K562 (cell line): ENCODE measurements around the gene GRID2IP. TPM values are rescaled to one million over a fixed set of nuclear protein-coding genes. Genes with fewer than 3 reads are reported as not detected.

Experiments used
- ATAC-seq: fragments of 200-7000 bp; cut with Tn5 transposase; 3 replicates; pipeline ENCODE4 v1.9.1; 2020; ENCODE audit warnings: moderate library complexity
- BruUV-seq: library from RNA; stranded (reverse); fragments of 400-500 nt; replicated peaks from 2 replicates; lab custom pipeline; 2021; lab: Mats Ljungman, UMichigan
- CTCF ChIA-PET: fragments of 300-600 bp; formaldehyde crosslinking; extraction: SDS; loops from one replicate; lab custom pipeline; 2021; ENCODE audit warnings: low intra/inter-chr PET ratio; lab: Yijun Ruan, JAX
- POLR2A ChIA-PET: fragments of 300-600, 350-650 bp; sonication (Branson Sonifier 250); formaldehyde crosslinking; extraction: SDS; loops from one replicate; lab custom pipeline; 2021; ENCODE audit warnings: antibody characterized with exemption, inconsistent platforms; lab: Yijun Ruan, JAX
- DNase-seq, 4 experiments: peaks; one replicate each; pipeline versions ENCODE4 v3.0.0 to v3.0.0-alpha.2; 2011 to 2018; ENCODE audit warnings: low spot score in 3 of 4, mixed read lengths in 3 of 4; ENCODE audit errors: extremely low read depth in 1 of 4
- FAIRE-seq: peaks from 2 replicates; lab custom pipeline; 2011; peaks lifted over from hg19 to GRCh38; lab: Jason Lieb, UNC
- H2AFZ ChIP-seq: 2 replicates; pipeline ENCODE4 v1.6.0; 2011; ENCODE audit warnings: low read depth, low read length, control low read depth, inconsistent platforms
- H3K27ac ChIP-seq: fragments of 200-600 bp; 3 replicates; pipeline ENCODE4 v1.8.0; 2011; ENCODE audit warnings: low read depth, mild to moderate bottlenecking, control low read depth, inconsistent platforms, low read length, moderate library complexity, mixed read lengths; ENCODE audit errors: extremely low read depth
- H3K27me3 ChIP-seq, 2 experiments: fragments of 300-600 bp in 1 of 2; 2 replicates in 1 of 2; 3 replicates in 1 of 2; pipeline versions ENCODE4 v1.6.0 to v1.8.0; 2011; ENCODE audit warnings: inconsistent platforms in 2 of 2, low read length in 2 of 2, mild to moderate bottlenecking in 1 of 2, mixed read lengths in 1 of 2, moderate library complexity in 1 of 2; ENCODE audit not compliant: control insufficient read depth in 2 of 2, insufficient read depth in 2 of 2
- H3K36me3 ChIP-seq: fragments of 300-600 bp; 3 replicates; pipeline ENCODE4 v1.8.0; 2011; ENCODE audit warnings: mild to moderate bottlenecking, low read length, inconsistent platforms; ENCODE audit not compliant: control insufficient read depth, insufficient read depth
- H3K4me1 ChIP-seq, 2 experiments: fragments of 200-600 bp in 1 of 2; replicated peaks in 1 of 2; 2 replicates in 1 of 2; 3 replicates in 1 of 2; pipeline versions ENCODE4 v1.5.1 to v1.8.0; 2011; ENCODE audit warnings: inconsistent platforms in 2 of 2, low read length in 2 of 2, mild to moderate bottlenecking in 1 of 2, mixed read lengths in 1 of 2, moderate library complexity in 1 of 2; ENCODE audit not compliant: control insufficient read depth in 2 of 2, insufficient read depth in 2 of 2
- H3K4me2 ChIP-seq: 2 replicates; pipeline ENCODE4 v1.6.1; 2011; ENCODE audit warnings: low read length, control low read depth, inconsistent platforms, mixed read lengths; ENCODE audit not compliant: insufficient read depth
- H3K4me3 ChIP-seq: fragments of 200-600 bp; sonication (generic), shearing (Covaris generic); 2 replicates; pipeline ENCODE4 v1.5.1; 2016; ENCODE audit warnings: control low read depth, inconsistent platforms
- H3K79me2 ChIP-seq: fragments of 200-600 bp; 3 replicates; pipeline ENCODE4 v1.8.0; 2011; ENCODE audit warnings: low read length, inconsistent platforms; ENCODE audit not compliant: control insufficient read depth, insufficient read depth
- H3K9ac ChIP-seq, 2 experiments: 2 replicates each; pipeline versions ENCODE4 v1.6.0 to v1.6.1; 2011; ENCODE audit warnings: low read depth in 2 of 2, low read length in 2 of 2, control low read depth in 1 of 2, inconsistent platforms in 1 of 2, mild to moderate bottlenecking in 1 of 2, mixed read lengths in 1 of 2; ENCODE audit not compliant: insufficient read depth in 1 of 2
- H3K9me1 ChIP-seq: one replicate; pipeline ENCODE4 v1.6.0; 2011; ENCODE audit warnings: inconsistent platforms, mild to moderate bottlenecking, low read length, moderate library complexity; ENCODE audit not compliant: control insufficient read depth, insufficient read depth
- H3K9me3 ChIP-seq: replicated peaks from 2 replicates; pipeline ENCODE4 v1.5.1; 2011; ENCODE audit warnings: low read depth, low read length, inconsistent platforms; ENCODE audit not compliant: control insufficient read depth, insufficient read depth
- H4K20me1 ChIP-seq: replicated peaks from 2 replicates; pipeline ENCODE4 v1.6.1; 2011; ENCODE audit warnings: low read length, inconsistent platforms, mixed read lengths; ENCODE audit not compliant: control insufficient read depth, insufficient read depth
- DNMT1 ChIP-seq: fragments of 450-650 bp; IDR thresholded peaks from 2 replicates; pipeline ENCODE4 v1.6.1; 2016; ENCODE audit warnings: antibody characterized with exemption, mild to moderate bottlenecking
- WGBS: fragments of 100-300 bp; shearing (Covaris generic); methylation state at CpG from one replicate; pipeline ENCODE4 v1.1.6; 2016; ENCODE audit warnings: low coverage, mixed read lengths; ENCODE audit not compliant: insufficient coverage; ENCODE audit errors: missing lambda C conversion rate; 5-methylcytosine and 5-hydroxymethylcytosine counted together
- in situ Hi-C: fragments of 300-500 bp; cut with MboI; formaldehyde crosslinking; loops from 4 replicates; pipeline ENCODE4 v1.15.0; 2018; ENCODE audit warnings: inconsistent platforms, mixed read lengths
- intact Hi-C: fragments of 100-400 bp; cut with micrococcal nuclease; formaldehyde crosslinking; loops from 2 replicates; pipeline ENCODE4 v1.14.2; 2022
- polyA plus RNA-seq, 8 experiments: library from polyadenylated mRNA; depleted of rRNA in 4 of 8; stranded (reverse) in 5 of 8; unstranded in 3 of 8; fragments of >200 nt; fragmentation: Nextera tagmentation in 2 of 8; fragmentation: Illumina TruSeq in 1 of 8; extraction: Ambion mirVana in 2 of 8; extraction: Trizol in 1 of 8; gene quantifications; 2 replicates each; pipeline versions ENCODE4 v1.2.1 to v1.2.3, GENCODE V29; 2011 to 2014; ENCODE audit warnings: inconsistent platforms in 1 of 8, missing spikeins in 1 of 8
- total RNA-seq, 7 experiments: library from RNA; depleted of rRNA in 6 of 7; stranded (reverse); fragments of >200 nt in 6 of 7; fragmentation: Illumina TruSeq in 2 of 7; extraction: Trizol in 2 of 7; gene quantifications; 2 replicates each; pipeline versions ENCODE4 v1.2.1 to v1.2.3, GENCODE V29; 2011 to 2021; ENCODE audit warnings: low replicate concordance in 1 of 7
- TF ChIP-seq, protein P1 (sequence below): fragments of 200-800 bp; sonication (Bioruptor generic); IDR thresholded peaks from 2 replicates; pipeline ENCODE4 v1.6.1; 2017; ENCODE audit warnings: missing genetic modification characterization, missing compliant biosample characterization
- TF ChIP-seq, protein P2 (sequence below): sonication (generic); formaldehyde crosslinking; IDR thresholded peaks from 2 replicates; pipeline ENCODE4 v1.8.1; 2023; ENCODE audit warnings: mild to moderate bottlenecking, missing genetic modification reagents

GRID2IP gene
- total and polyA plus RNA-seq, 9 of the 15 experiments (the other 6 are each of a cell fraction or from before 2014, with no cell fraction given), result not detected

DNA sequence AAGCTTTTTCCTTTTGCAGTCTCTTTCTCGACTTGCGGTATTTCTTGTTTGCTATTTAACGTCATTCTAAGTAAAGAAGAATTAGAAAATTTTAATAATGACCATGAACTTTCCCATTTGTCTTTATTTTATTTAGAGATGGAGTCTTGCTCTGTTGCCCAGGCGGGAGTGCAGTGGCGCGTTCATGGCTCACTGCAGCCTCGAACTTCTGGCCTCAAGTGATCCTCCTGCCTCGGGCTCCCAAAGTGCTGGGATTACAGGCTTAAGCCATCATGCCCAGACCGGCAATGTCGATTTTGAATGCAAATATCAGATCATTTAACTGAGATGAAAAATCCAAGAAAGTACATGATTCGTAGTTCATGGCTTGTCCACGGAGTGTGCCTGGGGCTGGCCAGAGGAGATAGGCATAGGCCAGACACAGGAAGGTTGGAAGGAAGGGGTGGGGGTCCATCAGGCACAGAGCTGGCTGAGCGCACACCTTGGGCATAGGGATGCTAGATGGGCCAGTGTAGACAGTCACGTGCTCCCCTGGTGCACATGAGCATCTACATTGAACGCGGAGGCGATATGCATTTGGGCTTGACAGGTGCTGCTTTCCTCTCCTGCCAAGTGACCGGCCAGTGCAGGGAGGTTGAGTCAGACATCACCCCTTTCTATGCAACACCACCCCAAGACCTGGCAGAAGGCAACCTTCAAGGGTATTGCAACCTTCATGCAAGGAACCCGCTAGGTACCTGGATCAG lies 64.7 kb downstream of the GRID2IP start:
- Histone ChIP-seq H3K9me1 (no peaks in the 10 kb centered on the region), H3K36me3 (peaks cover 7% of the 10 kb centered on the region), H3K27me3 (peaks cover 0 to 8% of the 10 kb centered on the region in 2 experiments; a peak in 1 of 5 replicates), H3K4me3 (no peak overlapping the region), H3K4me1 (peaks cover 11 to 16% of the 10 kb centered on the region in 2 experiments; a peak in 4 of 5 replicates), H3K79me2 (peaks cover 25% of the 10 kb centered on the region), H3K4me2 (no peak overlapping the region), H2AFZ (no peak overlapping the region), H4K20me1 (peaks cover 5% of the 10 kb centered on the region), H3K9ac (no peak overlapping the region), H3K9me3 (0 out of 2 replicates have a peak, but pooled peaks cover 3% of the 10 kb centered on the region), H3K27ac (no peak overlapping the region)
- no TSS peak for BruUV-seq
- 44% methylated on average over 19 of the region's 19 CpGs for WGBS
- in situ Hi-C loops, result no loop called here
- intact Hi-C loops, result no loop called here
- FAIRE-seq (no peak), ATAC-seq (no peak), DNase-seq (no peak)
- TF ChIP-seq, protein P1, sequence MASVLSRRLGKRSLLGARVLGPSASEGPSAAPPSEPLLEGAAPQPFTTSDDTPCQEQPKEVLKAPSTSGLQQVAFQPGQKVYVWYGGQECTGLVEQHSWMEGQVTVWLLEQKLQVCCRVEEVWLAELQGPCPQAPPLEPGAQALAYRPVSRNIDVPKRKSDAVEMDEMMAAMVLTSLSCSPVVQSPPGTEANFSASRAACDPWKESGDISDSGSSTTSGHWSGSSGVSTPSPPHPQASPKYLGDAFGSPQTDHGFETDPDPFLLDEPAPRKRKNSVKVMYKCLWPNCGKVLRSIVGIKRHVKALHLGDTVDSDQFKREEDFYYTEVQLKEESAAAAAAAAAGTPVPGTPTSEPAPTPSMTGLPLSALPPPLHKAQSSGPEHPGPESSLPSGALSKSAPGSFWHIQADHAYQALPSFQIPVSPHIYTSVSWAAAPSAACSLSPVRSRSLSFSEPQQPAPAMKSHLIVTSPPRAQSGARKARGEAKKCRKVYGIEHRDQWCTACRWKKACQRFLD (CRISPR knock-in tag), result no peak
- TF ChIP-seq DNMT1, result no peak
- TF ChIP-seq, protein P2, sequence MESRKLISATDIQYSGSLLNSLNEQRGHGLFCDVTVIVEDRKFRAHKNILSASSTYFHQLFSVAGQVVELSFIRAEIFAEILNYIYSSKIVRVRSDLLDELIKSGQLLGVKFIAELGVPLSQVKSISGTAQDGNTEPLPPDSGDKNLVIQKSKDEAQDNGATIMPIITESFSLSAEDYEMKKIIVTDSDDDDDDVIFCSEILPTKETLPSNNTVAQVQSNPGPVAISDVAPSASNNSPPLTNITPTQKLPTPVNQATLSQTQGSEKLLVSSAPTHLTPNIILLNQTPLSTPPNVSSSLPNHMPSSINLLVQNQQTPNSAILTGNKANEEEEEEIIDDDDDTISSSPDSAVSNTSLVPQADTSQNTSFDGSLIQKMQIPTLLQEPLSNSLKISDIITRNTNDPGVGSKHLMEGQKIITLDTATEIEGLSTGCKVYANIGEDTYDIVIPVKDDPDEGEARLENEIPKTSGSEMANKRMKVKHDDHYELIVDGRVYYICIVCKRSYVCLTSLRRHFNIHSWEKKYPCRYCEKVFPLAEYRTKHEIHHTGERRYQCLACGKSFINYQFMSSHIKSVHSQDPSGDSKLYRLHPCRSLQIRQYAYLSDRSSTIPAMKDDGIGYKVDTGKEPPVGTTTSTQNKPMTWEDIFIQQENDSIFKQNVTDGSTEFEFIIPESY (CRISPR knock-in tag), result peak; percentile 61; the same call in 1 of the 2 replicates
- ChIA-PET CTCF (no interaction called here), POLR2A (no interaction called here)
